Endothelial cell of umbilical vein (primary cell): ENCODE results near the gene IFNGR1. TPM values are rescaled to one million over a fixed set of nuclear protein-coding genes. Genes with fewer than 3 reads are reported as not detected.

Experiments
- BruUV-seq: library from RNA; stranded (reverse); fragments of 400-500 nt; replicated peaks from 2 replicates; lab custom pipeline; 2021; lab: Mats Ljungman, UMichigan
- CTCF ChIA-PET: fragments of 300-600, 350-600 bp; sonication (Branson Sonifier 250); formaldehyde crosslinking; loops from one replicate; lab custom pipeline; 2021; ENCODE audit warnings: antibody characterized with exemption, inconsistent platforms; lab: Charles Lee
- POLR2A ChIA-PET: fragments of 300-600, 350-600 bp; sonication (Branson Sonifier 250); formaldehyde crosslinking; loops from one replicate; lab custom pipeline; 2021; ENCODE audit warnings: antibody characterized with exemption, inconsistent platforms; lab: Charles Lee
- DNase-seq: peaks from one replicate; pipeline ENCODE4 v3.0.0-alpha.2; 2011; ENCODE audit warnings: low read depth, low spot score
- FAIRE-seq: peaks from 2 replicates; lab custom pipeline; 2011; peaks lifted over from hg19 to GRCh38; lab: Jason Lieb, UNC
- H2AFZ ChIP-seq: 2 replicates; pipeline ENCODE4 v1.6.0; 2012; ENCODE audit warnings: low read depth, low read length, control low read depth, inconsistent platforms
- H3K27ac ChIP-seq: 2 replicates; pipeline ENCODE4 v1.5.1; 2011; ENCODE audit warnings: low read depth, mild to moderate bottlenecking, control low read depth, low read length, moderate library complexity; ENCODE audit not compliant: insufficient read depth
- H3K27me3 ChIP-seq, 2 experiments: 2 replicates each; pipeline versions ENCODE4 v1.6.0 to v1.6.1; 2011; ENCODE audit warnings: low read length in 2 of 2, mixed read lengths in 1 of 2; ENCODE audit not compliant: control insufficient read depth in 2 of 2, insufficient read depth in 2 of 2
- H3K36me3 ChIP-seq, 2 experiments: 2 replicates in 1 of 2; 3 replicates in 1 of 2; pipeline ENCODE4 v1.5.1; 2011; ENCODE audit warnings: low read length in 2 of 2, mild to moderate bottlenecking in 1 of 2, moderate library complexity in 1 of 2; ENCODE audit not compliant: control insufficient read depth in 2 of 2, insufficient read depth in 2 of 2; ENCODE audit errors: extremely low read depth in 1 of 2
- H3K4me1 ChIP-seq: 3 replicates; pipeline ENCODE4 v1.5.1; 2011; ENCODE audit warnings: mild to moderate bottlenecking, low read length; ENCODE audit not compliant: control insufficient read depth, insufficient read depth; ENCODE audit errors: extremely low read depth
- H3K4me2 ChIP-seq: 2 replicates; pipeline ENCODE4 v1.6.1; 2011; ENCODE audit warnings: low read length, control low read depth, mixed read lengths; ENCODE audit not compliant: insufficient read depth
- H3K4me3 ChIP-seq, 3 experiments: fragments of 200-600 bp in 1 of 3; sonication (generic), shearing (Covaris generic) in 1 of 3; replicated peaks in 1 of 3; 2 replicates each; pipeline ENCODE4 v1.5.1; 2011 to 2016; ENCODE audit warnings: control low read depth in 3 of 3, low read length in 3 of 3, mild to moderate bottlenecking in 2 of 3, inconsistent platforms in 1 of 3, low read depth in 1 of 3, moderate library complexity in 1 of 3; ENCODE audit not compliant: insufficient read depth in 1 of 3
- H3K79me2 ChIP-seq: 2 replicates; pipeline ENCODE4 v1.6.0; 2012; ENCODE audit warnings: low read length, inconsistent platforms; ENCODE audit not compliant: control insufficient read depth, insufficient read depth
- H3K9ac ChIP-seq: replicated peaks from 2 replicates; pipeline ENCODE3; 2011; ENCODE audit warnings: low read length, control low read depth; ENCODE audit not compliant: insufficient read depth; ENCODE audit errors: extremely low read depth
- H3K9me1 ChIP-seq: replicated peaks from 3 replicates; pipeline ENCODE4 v1.6.0; 2011; ENCODE audit warnings: mild to moderate bottlenecking, low read length; ENCODE audit not compliant: control insufficient read depth, insufficient read depth; ENCODE audit errors: extremely low read depth
- H3K9me3 ChIP-seq: replicated peaks from 2 replicates; pipeline ENCODE4 v1.5.1; 2012; ENCODE audit warnings: low read length, inconsistent platforms; ENCODE audit not compliant: control insufficient read depth, insufficient read depth
- H4K20me1 ChIP-seq: replicated peaks from 2 replicates; pipeline ENCODE3; 2011; ENCODE audit warnings: mild to moderate bottlenecking, low read length; ENCODE audit not compliant: control insufficient read depth, insufficient read depth; ENCODE audit errors: extremely low read depth
- EZH2 ChIP-seq: IDR thresholded peaks from 2 replicates; pipeline ENCODE4 v1.6.1; 2012; ENCODE audit warnings: borderline replicate concordance, low read depth, mild to moderate bottlenecking, moderate library complexity, low read length, inconsistent platforms; ENCODE audit not compliant: severe bottlenecking
- FOS ChIP-seq: IDR thresholded peaks from 2 replicates; pipeline ENCODE4 v1.6.1; 2011; ENCODE audit warnings: mild to moderate bottlenecking, low read length, moderate library complexity, borderline replicate concordance; ENCODE audit not compliant: insufficient read depth
- GATA2 ChIP-seq: IDR thresholded peaks from 2 replicates; pipeline ENCODE4 v1.7.0; 2011; ENCODE audit warnings: low read depth, mild to moderate bottlenecking, moderate library complexity, mixed read lengths, low read length; ENCODE audit not compliant: insufficient read length, insufficient read depth
- JUN ChIP-seq: IDR thresholded peaks from 2 replicates; pipeline ENCODE4 v1.6.1; 2011; ENCODE audit warnings: borderline replicate concordance, low read depth; ENCODE audit not compliant: insufficient read length, insufficient read depth
- MYC ChIP-seq: IDR thresholded peaks from one replicate; pipeline ENCODE4 v1.6.1; 2011; ENCODE audit warnings: mild to moderate bottlenecking, low read depth, low read length
- POLR2A ChIP-seq: IDR thresholded peaks from 2 replicates; pipeline ENCODE4 v1.6.1; 2012; ENCODE audit warnings: low read depth, mild to moderate bottlenecking, control low read depth, low read length
- POLR2AphosphoS5 ChIP-seq: IDR thresholded peaks from 2 replicates; pipeline ENCODE4 v1.6.1; 2012; ENCODE audit warnings: low read depth, mild to moderate bottlenecking, control low read depth, low read length, moderate library complexity; ENCODE audit not compliant: insufficient read depth
- dilution Hi-C: fragments of 300-500 bp; cut with MboI; formaldehyde crosslinking; loops from one replicate; pipeline ENCODE4 v1.15.0; 2019; ENCODE audit warnings: low sequenced_read_pairs; ENCODE audit not compliant: extremely low pct_ligation_motif_present
- intact Hi-C: fragments of 100-400 bp; cut with micrococcal nuclease; formaldehyde crosslinking; loops from one replicate; pipeline ENCODE4 v1.10.0; 2022
- polyA plus RNA-seq, 4 experiments: library from polyadenylated mRNA; depleted of rRNA in 3 of 4; stranded (reverse) in 3 of 4; unstranded in 1 of 4; fragments of >200 nt; gene quantifications; 2 replicates each; pipeline versions ENCODE4 v1.2.1 to v1.2.3, GENCODE V29; 2011 to 2012; ENCODE audit warnings: missing spikeins in 1 of 4
- total RNA-seq: library from RNA; stranded (reverse); gene quantifications from 2 replicates; pipeline ENCODE4 v1.2.3, GENCODE V29; 2021
- TF ChIP-seq, protein P1 (sequence below), 2 donors: IDR thresholded peaks; 1 replicate in 1 of 2; 2 replicates in 1 of 2; pipeline ENCODE4 v1.5.1; 2011; ENCODE audit warnings: low read length in 2 of 2, mild to moderate bottlenecking in 2 of 2, moderate library complexity in 2 of 2, control low read depth in 1 of 2, inconsistent platforms in 1 of 2, low read depth in 1 of 2; ENCODE audit not compliant: insufficient read depth in 1 of 2; ENCODE audit errors: extremely low read depth in 1 of 2
- TF ChIP-seq, protein P2 (sequence below): IDR thresholded peaks from 2 replicates; pipeline ENCODE4 v1.6.1; 2011; ENCODE audit not compliant: insufficient read depth, insufficient read length

IFNGR1 gene
- total and polyA plus RNA-seq, 2 donors (not counting 3 experiments of a cell fraction or from before 2014, with no cell fraction given) = 19.1 to 31.2 TPM

DNA sequence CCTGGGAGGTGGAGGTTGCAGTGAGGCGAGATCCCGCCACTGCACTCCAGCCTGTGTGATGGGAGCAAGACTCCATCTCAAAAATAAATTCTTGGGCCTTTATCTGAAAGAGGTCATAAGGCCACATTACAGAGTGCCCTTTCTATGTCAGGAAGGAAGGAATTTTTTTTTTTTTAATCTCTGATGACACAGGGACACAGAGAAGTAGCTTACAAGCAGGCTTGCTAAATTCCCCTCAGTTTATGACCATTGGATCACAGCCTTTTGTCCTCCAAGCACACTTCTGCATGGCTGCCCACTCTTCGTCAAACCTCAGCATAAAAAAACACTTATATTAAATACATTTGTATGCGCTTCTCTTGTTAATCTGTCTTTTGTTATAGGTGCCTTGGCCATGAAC is 7.5 kb upstream of the IFNGR1 start:
- BruUV-seq = no TSS peak

More for the DNA sequence above, 7.5 kb upstream of the IFNGR1 start:
- H3K9me1 ChIP-seq = no peaks in the 10 kb centered on the region
- no peak overlapping the region for H3K4me2 ChIP-seq
- H3K4me1 ChIP-seq = peaks cover 25% of the 10 kb centered on the region
- CTCF ChIA-PET = interaction anchor here (1.3 kb wide), 1 partner anchor 29 kb away, joined by 4 read pairs; no protein-coding TSS in a partner anchor
- no peak overlapping the region for H3K27ac ChIP-seq
- FAIRE-seq (no peak), DNase-seq (no peak)
- no peak overlapping the region for H3K4me3 ChIP-seq
- TF ChIP-seq, protein P1, sequence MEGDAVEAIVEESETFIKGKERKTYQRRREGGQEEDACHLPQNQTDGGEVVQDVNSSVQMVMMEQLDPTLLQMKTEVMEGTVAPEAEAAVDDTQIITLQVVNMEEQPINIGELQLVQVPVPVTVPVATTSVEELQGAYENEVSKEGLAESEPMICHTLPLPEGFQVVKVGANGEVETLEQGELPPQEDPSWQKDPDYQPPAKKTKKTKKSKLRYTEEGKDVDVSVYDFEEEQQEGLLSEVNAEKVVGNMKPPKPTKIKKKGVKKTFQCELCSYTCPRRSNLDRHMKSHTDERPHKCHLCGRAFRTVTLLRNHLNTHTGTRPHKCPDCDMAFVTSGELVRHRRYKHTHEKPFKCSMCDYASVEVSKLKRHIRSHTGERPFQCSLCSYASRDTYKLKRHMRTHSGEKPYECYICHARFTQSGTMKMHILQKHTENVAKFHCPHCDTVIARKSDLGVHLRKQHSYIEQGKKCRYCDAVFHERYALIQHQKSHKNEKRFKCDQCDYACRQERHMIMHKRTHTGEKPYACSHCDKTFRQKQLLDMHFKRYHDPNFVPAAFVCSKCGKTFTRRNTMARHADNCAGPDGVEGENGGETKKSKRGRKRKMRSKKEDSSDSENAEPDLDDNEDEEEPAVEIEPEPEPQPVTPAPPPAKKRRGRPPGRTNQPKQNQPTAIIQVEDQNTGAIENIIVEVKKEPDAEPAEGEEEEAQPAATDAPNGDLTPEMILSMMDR (IDR thresholded peaks at IDR 0.05; ENCODE audit: extremely low read depth in 1 of 2, insufficient read depth in 1 of 2, low read depth in 1 of 2, low read length in 2 of 2) = no peak
- no peak for TF ChIP-seq JUN
- TF ChIP-seq, protein P2, sequence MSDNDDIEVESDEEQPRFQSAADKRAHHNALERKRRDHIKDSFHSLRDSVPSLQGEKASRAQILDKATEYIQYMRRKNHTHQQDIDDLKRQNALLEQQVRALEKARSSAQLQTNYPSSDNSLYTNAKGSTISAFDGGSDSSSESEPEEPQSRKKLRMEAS = no peak
- no peak for TF ChIP-seq EZH2
- no peak for TF ChIP-seq MYC
- no peak for TF ChIP-seq GATA2
- no peak for TF ChIP-seq POLR2A
- no peak for TF ChIP-seq POLR2AphosphoS5
- no peak for TF ChIP-seq FOS
- H3K9ac ChIP-seq = no peak overlapping the region
- intact Hi-C loops = no loop called here
- no peak overlapping the region for H2AFZ ChIP-seq
- peaks cover 0 to 3% of the 10 kb centered on the region in 2 experiments for H3K27me3 ChIP-seq
- no peaks in the 10 kb centered on the region for H3K9me3 ChIP-seq
- POLR2A ChIA-PET = no interaction called here
- no peaks in the 10 kb centered on the region for H3K79me2 ChIP-seq
- no peaks in the 10 kb centered on the region for H4K20me1 ChIP-seq
- dilution Hi-C loops = no loop called here
- H3K36me3 ChIP-seq = no peaks in the 10 kb centered on the region
